Measurements from ENCODE around the gene C1QTNF4. TPM values are rescaled to one million over a fixed set of nuclear protein-coding genes. Genes with fewer than 3 reads are reported as not detected.

Gene C1QTNF4
- total and polyA plus RNA-seq, 10 of the 15 experiments (the other 5 are each of a cell fraction or from before 2014, with no cell fraction given) = 0.06 TPM; not detected in 9

GRCh38 chr11:47552566-47553405 lies 41.4 kb downstream of the C1QTNF4 start, which contains the start of gene CELF1 (continued):
- TF ChIP-seq IRF5 (IDR thresholded peaks at IDR 0.05; ENCODE audit: borderline replicate concordance) (no peak), NKRF (conservative IDR thresholded peaks at IDR 0.05) (peak; percentile 23), E4F1 (IDR thresholded peaks at IDR 0.05; ENCODE audit: borderline replicate concordance, partially characterized antibody) (no peak), BACH1 (IDR thresholded peaks at IDR 0.05; ENCODE audit: borderline replicate concordance) (peak; percentile 81), SP1 (IDR thresholded peaks at IDR 0.05; ENCODE audit: low read depth, low read length) (peak; percentile 77), MEF2B (IDR thresholded peaks at IDR 0.05; ENCODE audit: partially characterized antibody, poor library complexity, severe bottlenecking) (peak; percentile 81), ZNF207 (IDR thresholded peaks at IDR 0.05; ENCODE audit: borderline replicate concordance) (peak; percentile 63; the same call in 1 of the 2 replicates), RB1 (IDR thresholded peaks at IDR 0.05; ENCODE audit: borderline replicate concordance) (peak; percentile 87; the same call in 1 of the 2 replicates), PML (IDR thresholded peaks at IDR 0.05; ENCODE audit: low read length) (no peak; the same call in 1 of the 2 replicates), CREB1 (IDR thresholded peaks at IDR 0.05; ENCODE audit: low read depth) (0 out of 2 replicates have a peak, but pooled peaks have one; percentile 36), TCF7 (IDR thresholded peaks at IDR 0.05; ENCODE audit: borderline replicate concordance) (no peak), LARP7 (IDR thresholded peaks at IDR 0.05) (peak; percentile 78; the same call in 1 of the 2 replicates), DPF2 (IDR thresholded peaks at IDR 0.05) (peak; percentile 72; the same call in 1 of the 2 replicates), ZBTB11 (CRISPR knock-in tag; IDR thresholded peaks at IDR 0.05) (no peak), RELB (IDR thresholded peaks at IDR 0.05; ENCODE audit: low read depth) (no peak), KDM1A (IDR thresholded peaks at IDR 0.05; ENCODE audit: borderline replicate concordance) (no peak), MYB (IDR thresholded peaks at IDR 0.05; ENCODE audit: borderline replicate concordance, low read depth, low read length) (peak; percentile 57; the same call in 1 of the 2 replicates), YY1 (IDR thresholded peaks at IDR 0.05; ENCODE audit: low read depth, low read length) (peak; percentile 98), ESRRA (IDR thresholded peaks at IDR 0.05; ENCODE audit: low read length) (no peak)
